Measurements from ENCODE around the gene KDM5C. TPM values are rescaled to one million over a fixed set of nuclear protein-coding genes. Genes with fewer than 3 reads are reported as not detected.
"Not testable (repeated sequence)": the region's sequence is repeated elsewhere in the genome, so short reads cannot be mapped to it uniquely, and the experiment has no call there.

The KDM5C gene
- total RNA-seq, 1 experiment from 2014 or later = 142 TPM

DNA sequence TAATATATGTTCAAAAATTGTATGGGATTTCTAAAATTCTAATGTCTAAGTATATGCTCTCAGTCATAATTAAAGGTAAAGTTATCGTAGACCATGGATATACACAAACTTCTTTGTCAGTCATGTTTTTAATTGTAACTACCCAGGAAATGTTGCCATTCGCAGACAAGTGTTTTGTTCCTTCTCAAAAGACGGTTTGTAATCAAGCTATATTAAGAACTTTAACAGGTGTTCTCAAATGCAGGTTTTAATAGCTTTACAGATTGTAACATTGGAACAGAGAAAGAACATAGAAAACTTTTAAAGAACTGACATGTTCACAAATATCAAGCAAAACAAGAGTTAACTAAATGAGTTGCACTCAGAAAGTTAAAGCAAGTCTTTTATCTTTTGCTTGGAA lies 58.9 kb downstream of the KDM5C start:
- Histone ChIP-seq H3K79me2 (ENCODE audit: low read depth) (no peaks in the 10 kb centered on the region), H3K36me3 (ENCODE audit: low read depth) (no peaks in the 10 kb centered on the region), H3K4me2 (no peak overlapping the region), H2AFZ (no peak overlapping the region), H3K9me3 (ENCODE audit: insufficient read depth, low read depth) (no peaks in the 10 kb centered on the region), H3F3A (ENCODE audit: insufficient read depth, low read depth) (no peaks in the 10 kb centered on the region), H3K27me3 (ENCODE audit: insufficient read depth, low read depth) (no peaks in the 10 kb centered on the region), H4K20me1 (ENCODE audit: insufficient read depth) (no peaks in the 10 kb centered on the region), H3K4me1 (replicated peaks; ENCODE audit: insufficient read depth) (no peaks in the 10 kb centered on the region), H3K27ac (no peak overlapping the region), H3K9me2 (ENCODE audit: insufficient read depth) (no peaks in the 10 kb centered on the region), H3K4me3 (no peak overlapping the region)
- DNase-seq = no peak
- intact Hi-C loops (cut with micrococcal nuclease; ENCODE audit: unreplicated experiment) = no loop called here
- BruUV-seq (replicated peaks) = no TSS peak
- TF ChIP-seq, protein P1, sequence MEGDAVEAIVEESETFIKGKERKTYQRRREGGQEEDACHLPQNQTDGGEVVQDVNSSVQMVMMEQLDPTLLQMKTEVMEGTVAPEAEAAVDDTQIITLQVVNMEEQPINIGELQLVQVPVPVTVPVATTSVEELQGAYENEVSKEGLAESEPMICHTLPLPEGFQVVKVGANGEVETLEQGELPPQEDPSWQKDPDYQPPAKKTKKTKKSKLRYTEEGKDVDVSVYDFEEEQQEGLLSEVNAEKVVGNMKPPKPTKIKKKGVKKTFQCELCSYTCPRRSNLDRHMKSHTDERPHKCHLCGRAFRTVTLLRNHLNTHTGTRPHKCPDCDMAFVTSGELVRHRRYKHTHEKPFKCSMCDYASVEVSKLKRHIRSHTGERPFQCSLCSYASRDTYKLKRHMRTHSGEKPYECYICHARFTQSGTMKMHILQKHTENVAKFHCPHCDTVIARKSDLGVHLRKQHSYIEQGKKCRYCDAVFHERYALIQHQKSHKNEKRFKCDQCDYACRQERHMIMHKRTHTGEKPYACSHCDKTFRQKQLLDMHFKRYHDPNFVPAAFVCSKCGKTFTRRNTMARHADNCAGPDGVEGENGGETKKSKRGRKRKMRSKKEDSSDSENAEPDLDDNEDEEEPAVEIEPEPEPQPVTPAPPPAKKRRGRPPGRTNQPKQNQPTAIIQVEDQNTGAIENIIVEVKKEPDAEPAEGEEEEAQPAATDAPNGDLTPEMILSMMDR (conservative IDR thresholded peaks at IDR 0.05) = no peak
- TF ChIP-seq EZH2 (IDR thresholded peaks at IDR 0.05; ENCODE audit: low read depth) = no peak
- ChIA-PET CTCF (no interaction called here), POLR2A (ENCODE audit: unreplicated experiment) (no interaction called here)

DNA sequence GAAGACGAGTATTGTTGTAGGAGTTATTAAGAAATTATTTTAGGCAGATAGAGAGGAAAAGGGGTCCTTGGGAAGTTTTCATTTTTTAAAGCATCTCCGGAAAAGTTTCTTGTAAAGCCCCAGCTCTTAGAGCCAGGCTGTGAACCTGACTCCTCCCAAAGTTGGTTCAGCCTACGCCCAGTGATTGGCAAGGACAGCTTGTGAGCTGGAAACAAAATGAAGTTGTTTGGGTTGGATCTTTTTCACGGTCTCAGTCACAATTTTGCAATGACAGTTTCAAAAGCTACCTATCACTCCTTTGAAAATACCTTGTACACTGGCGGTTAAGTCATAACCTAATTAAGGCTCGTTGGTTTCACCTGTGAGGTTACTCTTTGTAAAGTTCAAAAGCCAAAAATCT lies 60.4 kb downstream of the KDM5C start:
- H3K27me3 ChIP-seq (ENCODE audit: insufficient read depth, low read depth); H3K79me2 ChIP-seq (ENCODE audit: low read depth); H3K4me2 ChIP-seq; H2AFZ ChIP-seq; H3K4me1 ChIP-seq (replicated peaks; ENCODE audit: insufficient read depth); POLR2A ChIA-PET (ENCODE audit: unreplicated experiment); H3F3A ChIP-seq (ENCODE audit: insufficient read depth, low read depth); BruUV-seq (replicated peaks); H3K9me2 ChIP-seq (ENCODE audit: insufficient read depth); H3K9me3 ChIP-seq (ENCODE audit: insufficient read depth, low read depth); H4K20me1 ChIP-seq (ENCODE audit: insufficient read depth); H3K27ac ChIP-seq; intact Hi-C loops (cut with micrococcal nuclease; ENCODE audit: unreplicated experiment); H3K36me3 ChIP-seq (ENCODE audit: low read depth); CTCF ChIA-PET; DNase-seq; H3K4me3 ChIP-seq: not testable (repeated sequence)

DNA sequence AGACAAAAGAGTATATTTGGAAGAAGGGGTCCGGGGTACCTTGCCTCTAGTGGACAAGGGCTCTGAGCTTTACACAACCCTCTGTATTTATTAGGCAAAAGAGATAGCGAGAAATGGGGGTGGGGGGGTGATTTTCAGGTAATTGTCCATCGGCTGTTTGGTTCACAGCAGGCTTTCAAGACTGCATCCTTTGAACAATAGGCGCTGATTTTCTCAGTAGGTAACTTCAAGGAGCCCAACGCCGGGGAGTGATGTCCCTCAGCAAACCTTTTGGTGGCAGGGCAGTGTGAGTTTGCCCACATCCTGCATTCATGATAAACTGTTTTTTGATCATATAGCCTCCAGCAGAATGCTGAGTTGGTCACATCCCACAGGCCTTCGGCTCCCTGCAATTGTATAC lies 61.6 kb downstream of the KDM5C start:
- Histone ChIP-seq H3K4me2 (no peak overlapping the region), H4K20me1 (ENCODE audit: insufficient read depth) (no peaks in the 10 kb centered on the region), H3K36me3 (ENCODE audit: low read depth) (no peaks in the 10 kb centered on the region), H3K79me2 (ENCODE audit: low read depth) (no peaks in the 10 kb centered on the region), H3K27ac (no peak overlapping the region), H3K27me3 (ENCODE audit: insufficient read depth, low read depth) (no peaks in the 10 kb centered on the region), H3K9me2 (ENCODE audit: insufficient read depth) (no peaks in the 10 kb centered on the region), H3K4me3 (no peak overlapping the region), H2AFZ (no peak overlapping the region), H3F3A (ENCODE audit: insufficient read depth, low read depth) (no peaks in the 10 kb centered on the region), H3K4me1 (replicated peaks; ENCODE audit: insufficient read depth) (no peaks in the 10 kb centered on the region), H3K9me3 (ENCODE audit: insufficient read depth, low read depth) (no peaks in the 10 kb centered on the region)
- ChIA-PET POLR2A (ENCODE audit: unreplicated experiment) (no interaction called here), CTCF (no interaction called here)
- DNase-seq = no peak
- TF ChIP-seq, protein P1 (conservative IDR thresholded peaks at IDR 0.05) = no peak
- no peak for TF ChIP-seq EZH2 (IDR thresholded peaks at IDR 0.05; ENCODE audit: low read depth)
- BruUV-seq (replicated peaks) = no TSS peak
- intact Hi-C loops (cut with micrococcal nuclease; ENCODE audit: unreplicated experiment) = no loop called here

DNA sequence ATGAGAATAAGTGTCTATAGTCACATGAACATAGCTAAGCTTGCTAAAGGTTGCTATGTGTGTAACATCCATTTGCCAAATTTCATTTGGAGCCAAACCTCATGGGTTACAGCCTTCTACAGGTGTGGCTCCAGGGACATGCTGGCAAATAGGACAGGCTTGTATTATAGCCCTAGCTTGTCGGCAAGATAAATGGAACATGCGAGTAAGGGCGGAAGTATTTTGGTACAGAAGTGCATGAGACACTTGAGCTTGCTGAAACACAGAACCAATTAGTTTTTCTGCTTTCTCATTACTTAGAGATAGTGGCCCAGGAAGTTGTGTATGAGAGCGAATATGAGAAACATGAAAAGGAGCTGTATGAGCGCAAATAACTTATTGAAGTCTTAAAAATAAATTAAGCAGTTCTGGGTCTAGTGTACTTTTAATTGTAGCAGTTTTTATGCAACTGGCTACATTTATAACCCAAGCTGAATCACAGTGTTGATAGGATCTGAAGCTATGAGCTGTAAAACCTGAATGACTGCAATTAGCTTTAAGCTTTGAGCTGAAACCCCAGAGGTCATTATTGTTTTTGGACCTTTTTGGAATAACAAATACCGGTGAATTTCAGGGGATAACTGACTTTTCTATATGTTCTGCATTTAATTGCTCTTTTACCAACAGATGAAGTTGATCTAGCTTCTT lies 64.6 kb downstream of the KDM5C start:
- no TSS peak for BruUV-seq (replicated peaks)
- TF ChIP-seq, protein P1 (conservative IDR thresholded peaks at IDR 0.05) = no peak
- TF ChIP-seq EZH2 (IDR thresholded peaks at IDR 0.05; ENCODE audit: low read depth) = no peak
- Histone ChIP-seq H3K27me3 (ENCODE audit: insufficient read depth, low read depth) (no peaks in the 10 kb centered on the region), H3K79me2 (ENCODE audit: low read depth) (no peaks in the 10 kb centered on the region), H3K36me3 (ENCODE audit: low read depth) (no peaks in the 10 kb centered on the region), H3K4me3 (no peak overlapping the region), H3K4me1 (replicated peaks; ENCODE audit: insufficient read depth) (no peaks in the 10 kb centered on the region), H3K4me2 (no peak overlapping the region), H2AFZ (no peak overlapping the region), H3K9me2 (ENCODE audit: insufficient read depth) (no peaks in the 10 kb centered on the region), H4K20me1 (ENCODE audit: insufficient read depth) (no peaks in the 10 kb centered on the region), H3K27ac (no peak overlapping the region), H3K9me3 (ENCODE audit: insufficient read depth, low read depth) (no peaks in the 10 kb centered on the region), H3F3A (ENCODE audit: insufficient read depth, low read depth) (no peaks in the 10 kb centered on the region)
- CTCF ChIA-PET = interaction anchor here (0.7 kb wide), 1 partner anchor 322 kb away, joined by 3 read pairs; no protein-coding TSS in a partner anchor
- DNase-seq = no peak
- intact Hi-C loops (cut with micrococcal nuclease; ENCODE audit: unreplicated experiment) = no loop called here
- POLR2A ChIA-PET (ENCODE audit: unreplicated experiment) = no interaction called here
